GM18858 (cell line): Measurements from ENCODE around the gene MIB2.
A peak's percentile ranks its signal among the peaks of the same experiment; 100 is the strongest.

ENCODE experiments used
- ATAC-seq: cut with Tn5 transposase; IDR thresholded peaks from one replicate; pipeline ENCODE4 v1.9.1; 2021; ENCODE audit not compliant: unreplicated experiment

Gene MIB2

DNA sequence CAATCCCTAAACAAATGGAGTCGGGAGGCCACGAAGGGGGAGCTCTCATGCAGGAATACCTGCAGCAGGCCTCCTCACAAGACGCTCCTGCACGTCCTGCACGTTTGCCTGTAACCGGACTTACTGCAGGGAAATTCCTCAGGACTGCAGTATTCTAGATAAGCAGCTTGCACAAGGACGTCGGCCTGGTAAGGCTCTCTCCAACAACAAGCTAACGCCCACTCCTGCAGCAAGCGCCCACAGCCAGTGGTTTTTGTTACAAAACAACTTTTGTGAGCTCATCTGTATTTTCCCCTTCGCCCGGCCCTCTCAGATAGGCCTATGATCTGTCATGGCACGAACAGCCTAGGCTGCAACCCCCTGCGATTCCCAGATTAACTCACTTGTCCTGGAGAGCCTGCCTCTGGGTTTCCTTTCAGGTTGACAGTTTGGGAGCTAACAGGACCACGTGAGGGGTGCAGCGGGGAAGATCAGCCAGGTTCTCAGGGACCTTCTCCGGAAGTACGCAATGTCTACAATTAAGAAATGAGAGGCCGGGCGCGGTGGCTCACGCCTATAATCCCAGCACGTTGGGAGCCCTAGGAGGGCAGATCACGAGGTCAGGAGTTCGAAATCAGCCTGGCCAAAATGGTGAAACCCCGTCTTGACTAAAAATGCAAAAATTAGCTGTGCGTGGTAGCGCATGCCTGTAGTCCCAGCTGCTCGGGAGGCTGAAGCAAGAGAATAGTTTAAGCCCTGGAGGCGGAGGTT, 921 bp upstream of the MIB2 start:
- no peak for ATAC-seq

DNA sequence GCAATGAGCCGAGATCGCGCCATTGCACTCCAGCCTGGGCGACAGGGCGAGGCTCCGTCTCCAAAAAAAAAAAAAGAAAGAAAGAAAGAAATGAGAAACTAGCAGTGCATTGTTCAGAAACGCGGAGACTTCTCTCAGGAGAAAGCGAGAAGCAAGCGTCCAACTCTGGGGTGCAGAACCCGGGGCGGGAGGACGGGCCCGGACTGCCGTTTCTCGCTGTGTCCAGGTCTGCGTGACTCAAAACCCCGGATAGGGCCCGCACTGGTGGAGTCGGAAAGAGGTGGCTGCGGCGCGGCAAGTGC, 395 bp upstream of the MIB2 start:
- no peak for ATAC-seq

DNA sequence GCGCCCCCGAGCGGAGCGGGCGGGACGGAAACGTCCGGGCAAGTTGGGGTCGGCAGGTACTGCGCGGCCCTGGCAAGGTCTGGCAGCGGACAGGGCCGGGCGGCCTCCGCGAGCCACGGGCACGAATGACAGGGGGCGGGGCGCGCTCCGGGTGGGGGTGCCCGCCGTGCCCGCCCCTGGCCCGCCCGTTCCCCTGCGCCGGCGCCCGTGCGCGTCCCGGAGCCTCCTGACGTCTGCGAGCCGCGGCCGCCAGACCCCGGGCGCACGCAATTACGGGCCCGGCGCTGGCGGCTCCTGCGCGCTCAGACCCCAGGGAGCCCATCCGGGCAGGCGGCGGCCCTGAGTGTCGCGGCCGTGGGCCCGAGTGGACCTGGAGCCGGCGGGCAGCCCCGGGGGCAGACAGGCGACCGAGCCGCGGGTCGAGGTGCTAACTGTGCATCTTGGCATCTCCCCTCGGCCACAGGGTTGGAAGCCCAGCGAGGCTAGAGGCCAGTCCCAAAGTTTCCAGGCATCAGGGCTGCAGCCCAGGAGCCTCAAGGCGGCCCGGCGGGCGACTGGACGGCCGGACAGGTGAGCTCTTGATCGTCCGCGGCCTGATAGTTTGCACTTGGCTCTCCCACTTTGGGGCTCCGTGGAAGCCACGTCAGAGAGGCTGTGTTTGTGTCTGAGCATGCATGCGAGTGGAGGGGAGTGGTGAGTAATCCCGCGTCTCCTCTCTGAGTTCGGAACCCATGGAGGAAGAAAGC, 918 bp downstream of the MIB2 start:
- ATAC-seq, result peak; percentile 12

DNA sequence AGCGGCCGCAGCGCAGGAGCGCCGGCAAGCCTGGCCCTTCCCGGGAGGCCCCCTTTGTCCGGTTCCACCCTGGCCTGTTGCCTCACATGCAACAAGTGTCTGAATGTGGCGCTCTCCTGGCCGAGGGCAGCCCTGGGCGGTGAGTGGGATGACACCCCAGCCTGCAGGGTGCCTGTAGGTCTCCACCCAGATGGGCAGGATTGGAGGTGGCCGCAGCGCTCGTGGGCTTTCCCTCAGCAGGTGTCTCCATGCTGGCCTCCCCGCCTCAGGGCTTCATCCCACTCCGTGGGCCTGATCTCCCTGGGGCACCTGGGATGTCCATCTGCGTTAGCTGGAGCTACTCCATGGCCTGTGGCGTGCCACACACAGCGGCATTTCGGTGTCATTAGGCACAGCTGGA, 1.5 kb downstream of the MIB2 start:
- ATAC-seq, result no peak

DNA sequence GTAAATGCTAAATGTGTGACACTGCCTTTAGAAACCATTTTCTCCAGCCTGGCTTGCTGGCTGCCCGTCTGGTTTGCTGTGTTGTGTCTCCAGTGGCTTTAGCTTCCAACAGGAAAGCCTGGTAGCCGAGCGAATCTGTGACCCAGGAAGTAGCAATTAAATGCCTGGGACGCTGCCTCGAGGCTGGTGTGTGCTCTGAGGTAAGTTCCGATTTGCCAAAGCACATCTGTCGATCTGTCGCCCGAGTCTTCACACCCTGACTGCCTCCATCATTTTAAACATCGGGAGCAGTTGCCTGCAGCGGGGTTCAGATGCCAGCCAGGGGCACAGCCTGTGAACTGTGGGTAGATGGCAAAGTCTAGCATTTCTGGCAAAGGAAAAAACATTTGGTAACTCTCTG, 2.2 kb downstream of the MIB2 start:
- no peak for ATAC-seq

DNA sequence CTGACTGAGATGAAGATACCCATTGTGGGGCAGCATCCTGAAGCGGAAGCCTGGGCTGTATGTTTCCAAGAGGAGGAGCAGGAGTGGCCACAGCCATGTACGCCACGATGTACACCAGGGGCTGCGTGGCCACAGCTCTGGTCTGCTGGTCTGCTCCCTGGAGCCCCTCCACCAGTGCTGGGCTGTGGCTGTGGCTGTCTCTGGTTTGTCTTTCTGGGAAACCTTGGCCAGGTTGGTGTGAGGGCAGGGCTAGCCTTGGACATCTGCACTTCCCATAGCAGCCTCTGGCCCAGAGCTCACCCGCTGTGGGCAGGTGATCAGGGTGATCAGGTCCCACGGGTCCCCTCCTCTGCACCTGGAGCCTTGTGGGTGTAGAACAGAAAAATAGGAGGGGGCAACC, 2.6 kb downstream of the MIB2 start:
- no peak for ATAC-seq

DNA sequence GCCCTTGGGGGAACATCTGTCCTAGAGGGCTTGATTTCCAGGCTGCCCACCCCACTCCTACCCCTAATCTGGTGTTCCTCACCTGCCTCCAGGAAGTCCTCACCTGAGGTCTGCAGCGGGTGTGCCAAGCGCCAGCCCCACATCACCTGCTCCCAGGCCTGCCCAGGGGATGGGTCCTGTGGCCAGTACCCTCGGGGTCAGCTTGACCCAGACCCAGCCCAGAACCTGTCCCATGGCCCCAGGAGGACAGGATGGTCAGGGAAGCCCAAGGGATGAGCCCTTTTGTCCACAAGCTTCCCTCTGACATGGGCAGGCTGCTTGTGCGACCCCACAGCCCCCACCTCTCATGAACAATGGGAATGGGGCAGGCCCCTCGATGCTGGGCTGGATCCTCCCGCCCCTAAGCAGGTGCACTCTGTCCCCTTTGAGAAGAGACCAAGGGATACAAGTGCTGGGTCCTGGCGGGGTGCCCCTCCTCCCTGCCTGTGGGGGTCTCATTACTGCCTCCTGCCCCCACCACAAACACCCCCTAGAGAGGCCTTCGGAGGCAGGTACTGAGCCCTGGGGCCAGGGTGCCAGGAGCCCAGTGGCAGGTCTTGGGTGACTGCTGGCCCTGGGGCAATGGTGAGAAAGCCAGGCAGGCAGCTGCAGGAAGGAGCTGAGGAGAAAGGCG, 3.2 kb downstream of the MIB2 start:
- ATAC-seq, result no peak

DNA sequence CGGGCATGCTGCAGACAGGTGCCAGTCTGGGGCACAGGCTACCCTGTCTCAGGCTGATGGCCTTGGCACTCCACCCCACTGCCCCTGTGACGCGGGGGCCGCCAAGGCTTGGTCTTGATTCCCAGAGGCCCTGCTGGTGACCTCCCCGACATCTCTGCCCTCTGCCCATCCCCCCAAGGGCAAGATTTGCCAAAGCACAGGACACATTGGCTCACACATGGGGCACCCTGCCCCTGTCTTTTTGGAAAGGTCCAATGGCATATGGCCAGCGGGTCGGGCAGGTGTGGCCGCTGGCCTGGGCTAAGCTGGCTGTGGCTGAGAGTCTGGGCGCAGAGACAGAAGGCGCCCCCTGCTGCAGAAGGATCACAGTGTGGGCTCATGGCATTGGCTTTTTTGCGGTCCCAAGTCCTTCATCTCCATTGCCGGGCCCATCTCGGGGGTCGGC, 4.6 kb downstream of the MIB2 start:
- ATAC-seq, result no peak

DNA sequence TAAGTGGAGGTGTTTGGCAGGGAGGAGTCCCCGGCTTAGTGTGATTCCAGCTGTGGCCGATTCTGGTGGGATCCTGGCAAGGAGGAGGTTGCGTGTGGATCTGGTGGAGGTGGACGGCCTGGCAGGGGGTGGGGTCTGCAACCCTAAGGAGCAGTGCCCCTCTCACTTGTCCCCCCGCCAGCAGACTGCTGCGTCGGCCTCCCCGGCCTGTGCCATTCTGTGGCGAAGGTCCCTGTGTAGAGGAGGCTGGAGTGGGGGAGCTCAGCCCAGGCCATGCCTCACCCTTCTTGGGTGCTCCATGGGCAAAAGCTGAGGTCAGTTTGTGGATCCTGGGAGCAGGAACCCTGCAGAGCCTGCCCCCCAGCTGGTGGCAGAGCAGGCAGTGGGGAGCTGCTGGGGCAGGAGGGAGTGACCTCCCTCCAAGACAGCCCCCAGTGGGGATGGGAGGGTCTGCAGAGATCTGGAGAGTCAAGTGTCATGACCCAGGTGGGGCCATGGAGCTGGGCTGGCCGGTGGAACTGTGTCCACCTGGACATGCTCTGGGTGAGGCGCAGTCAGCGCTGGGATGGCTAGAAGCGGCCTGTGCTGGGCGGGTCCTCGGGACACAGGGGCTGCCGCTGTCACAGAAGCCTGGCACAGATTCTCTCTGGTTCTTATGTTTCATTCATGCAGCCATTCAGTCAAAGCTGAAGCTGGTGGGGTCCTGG, 5.3 kb downstream of the MIB2 start:
- ATAC-seq, result no peak

DNA sequence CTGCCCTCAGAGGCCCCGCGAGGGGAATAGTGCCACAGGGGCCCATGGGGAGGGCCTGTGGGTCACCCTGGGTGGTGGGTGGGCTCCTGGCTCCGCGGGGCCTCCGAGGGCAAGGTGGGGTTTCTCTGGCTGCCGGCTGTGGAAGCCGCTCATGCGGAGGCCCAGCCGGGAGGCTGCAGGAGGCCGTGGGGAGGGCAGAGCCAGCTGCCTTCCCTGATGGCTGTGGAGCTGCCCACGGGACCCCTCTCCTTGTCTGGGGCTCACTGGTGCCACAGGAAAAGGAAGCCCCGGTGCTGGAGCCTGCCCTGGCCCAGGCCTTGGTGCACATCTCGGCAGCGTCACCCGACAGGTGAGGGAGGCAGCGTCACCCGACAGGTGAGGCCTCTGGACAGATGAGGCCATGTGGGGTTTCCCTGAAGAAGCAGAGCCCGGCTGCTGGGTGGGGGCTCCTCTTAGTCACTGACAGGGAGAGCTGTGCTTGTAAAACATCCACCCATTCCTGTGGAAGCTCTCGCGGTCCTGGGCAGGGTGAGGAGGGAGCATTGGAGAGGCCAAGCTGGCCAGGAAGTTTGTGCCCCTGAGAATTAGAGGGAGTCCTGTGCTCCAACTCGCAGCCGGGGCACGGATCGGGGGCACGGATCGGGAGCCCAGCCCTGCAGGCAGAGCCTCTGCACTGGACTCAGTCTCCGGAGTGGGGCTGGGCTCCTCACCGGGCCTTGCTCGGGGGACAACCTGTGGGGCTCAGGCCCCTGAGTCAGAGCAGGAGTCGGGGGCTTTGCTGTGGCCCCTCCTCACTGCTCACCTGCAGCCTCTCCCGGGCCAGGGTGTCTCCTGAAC, 6.1 kb downstream of the MIB2 start:
- ATAC-seq, result no peak

DNA sequence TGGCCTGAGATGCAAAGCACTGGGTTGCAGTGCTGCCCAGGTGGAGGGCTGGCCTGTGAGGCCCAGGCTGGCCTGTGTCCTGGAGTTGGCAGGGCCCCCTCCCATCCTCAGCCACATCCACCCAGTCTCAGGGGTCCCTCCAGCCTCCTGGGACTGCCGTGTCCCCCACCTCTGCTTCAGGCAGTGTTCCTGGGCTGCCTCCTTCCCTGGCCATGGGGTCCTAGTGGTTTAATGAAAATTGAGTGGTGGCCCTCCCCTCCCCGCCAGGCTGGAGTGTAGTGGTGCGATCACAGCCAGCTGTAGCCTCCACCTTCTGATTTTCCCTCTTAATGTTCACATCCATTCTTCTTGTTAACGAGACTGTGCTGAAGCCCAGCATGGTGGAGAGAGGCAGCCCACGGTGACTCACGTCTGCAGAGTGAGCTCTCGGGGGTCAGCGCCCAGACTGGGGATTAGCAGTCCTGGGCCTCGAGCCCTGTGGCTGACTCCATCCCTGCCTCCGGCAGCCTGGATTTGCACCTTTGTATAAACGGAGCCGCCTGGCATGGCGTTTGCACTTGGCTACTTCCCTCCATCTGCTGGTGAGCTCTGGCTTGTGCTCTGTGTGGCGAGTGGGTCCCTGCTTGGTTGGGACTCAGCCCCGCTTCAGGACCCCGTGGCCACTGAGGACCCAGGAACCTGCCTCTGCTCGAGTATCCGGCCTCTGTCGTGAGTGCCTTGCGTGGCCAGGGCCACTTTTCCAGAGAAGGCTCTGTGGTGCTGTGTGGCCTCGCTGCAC, 6.9 kb downstream of the MIB2 start:
- no peak for ATAC-seq

DNA sequence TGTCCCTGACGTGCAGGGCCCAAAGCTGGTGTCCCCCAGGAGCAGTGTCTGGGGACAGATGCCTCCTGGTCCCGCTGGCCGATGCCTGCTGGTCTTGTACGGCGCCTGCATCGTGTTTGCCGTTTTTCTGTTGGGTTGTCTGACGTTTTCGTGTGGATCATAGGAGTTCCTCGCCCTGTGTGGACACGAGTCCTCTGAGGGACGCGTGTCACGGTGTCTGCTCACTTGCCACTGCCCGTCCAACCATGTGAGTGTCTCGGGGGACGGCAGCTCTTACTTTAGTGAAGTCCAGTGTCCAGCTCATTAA, 7.4 kb downstream of the MIB2 start:
- ATAC-seq, result no peak

DNA sequence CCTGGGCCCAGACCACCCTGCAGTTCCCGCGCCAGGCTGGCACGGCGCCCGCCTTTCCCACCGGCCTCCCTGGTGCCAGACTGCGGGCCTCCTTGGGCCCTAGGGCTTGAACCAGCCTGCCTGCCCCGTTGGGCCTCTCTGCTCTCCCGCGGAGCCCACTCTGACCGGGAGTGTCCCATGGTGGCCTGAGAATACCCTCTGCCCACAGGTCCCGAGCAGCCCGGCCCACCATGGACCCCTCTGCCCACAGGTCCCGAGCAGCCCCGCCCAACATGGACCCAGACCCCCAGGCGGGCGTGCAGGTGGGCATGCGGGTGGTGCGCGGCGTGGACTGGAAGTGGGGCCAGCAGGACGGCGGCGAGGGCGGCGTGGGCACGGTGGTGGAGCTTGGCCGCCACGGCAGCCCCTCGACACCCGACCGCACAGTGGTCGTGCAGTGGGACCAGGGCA, 7.9 kb downstream of the MIB2 start:
- no peak for ATAC-seq

DNA sequence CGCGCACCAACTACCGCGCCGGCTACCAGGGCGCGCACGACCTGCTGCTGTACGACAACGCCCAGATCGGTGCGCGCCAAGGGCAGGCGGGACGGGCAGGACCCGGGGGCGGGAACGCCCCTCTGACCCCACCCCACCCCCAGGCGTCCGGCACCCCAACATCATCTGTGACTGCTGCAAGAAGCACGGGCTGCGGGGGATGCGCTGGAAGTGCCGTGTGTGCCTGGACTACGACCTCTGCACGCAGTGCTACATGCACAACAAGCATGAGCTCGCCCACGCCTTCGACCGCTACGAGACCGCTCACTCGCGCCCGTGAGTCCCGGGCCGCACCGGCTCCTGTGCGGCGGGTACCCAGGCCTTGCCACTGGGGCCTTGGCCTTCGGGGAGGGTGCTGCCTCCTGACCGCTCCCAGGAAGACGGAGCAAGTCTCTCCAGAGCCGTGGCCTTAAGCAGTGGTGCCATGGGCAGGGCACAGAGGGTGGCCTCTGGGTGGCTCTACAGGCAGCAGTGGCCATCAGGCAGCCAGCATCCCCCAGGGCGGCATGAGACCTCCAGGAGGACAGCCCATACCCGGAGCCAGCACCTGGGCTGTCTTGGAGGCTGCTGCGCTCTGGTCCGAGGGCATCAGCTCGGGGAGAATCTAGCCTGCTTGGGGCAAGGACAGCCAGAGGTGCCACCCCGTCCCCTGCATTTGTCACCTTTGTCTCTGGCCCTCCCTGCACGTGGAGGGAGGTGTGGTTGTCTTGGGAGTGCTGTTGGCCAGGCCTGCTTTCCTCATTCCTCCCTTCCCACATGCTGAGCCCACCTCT, 8.5 kb downstream of the MIB2 start:
- ATAC-seq, result no peak

DNA sequence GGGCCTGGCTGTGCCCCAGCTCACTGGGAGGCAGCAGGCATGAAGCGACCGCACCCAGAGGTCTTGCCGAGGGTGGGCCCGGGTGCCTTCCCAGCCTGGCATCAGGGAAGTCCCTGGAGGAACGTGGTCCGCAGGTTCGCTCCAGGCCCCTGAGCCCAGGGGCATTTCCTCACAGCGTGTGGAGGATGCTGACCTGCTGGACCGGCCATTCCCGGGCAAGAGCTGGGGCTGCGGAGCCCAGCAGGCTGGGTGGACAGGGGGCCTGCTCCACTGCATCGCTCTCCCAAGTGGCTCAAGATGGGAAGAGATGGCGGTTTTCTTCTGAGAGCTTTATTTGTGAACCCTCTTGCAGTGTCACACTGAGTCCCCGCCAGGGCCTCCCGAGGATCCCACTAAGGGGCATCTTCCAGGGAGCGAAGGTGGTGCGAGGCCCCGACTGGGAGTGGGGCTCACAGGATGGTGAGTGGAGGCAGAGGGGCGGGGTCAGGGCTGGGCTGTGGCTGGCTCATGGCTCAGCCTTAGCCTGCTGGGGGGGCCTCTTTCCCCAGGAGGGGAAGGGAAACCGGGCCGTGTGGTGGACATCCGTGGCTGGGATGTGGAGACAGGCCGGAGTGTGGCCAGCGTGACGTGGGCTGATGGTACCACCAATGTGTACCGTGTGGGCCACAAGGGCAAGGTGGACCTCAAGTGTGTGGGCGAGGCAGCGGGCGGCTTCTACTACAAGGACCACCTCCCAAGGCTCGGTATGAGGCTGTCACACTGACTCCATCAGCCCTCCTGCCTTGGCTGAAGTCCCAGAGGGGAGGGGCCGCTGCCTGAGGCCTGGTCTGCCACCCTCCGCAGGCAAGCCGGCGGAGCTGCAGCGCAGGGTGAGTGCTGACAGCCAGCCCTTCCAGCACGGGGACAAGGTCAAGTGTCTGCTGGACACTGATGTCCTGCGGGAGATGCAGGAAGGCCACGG, 9.4 kb downstream of the MIB2 start:
- ATAC-seq, result no peak

DNA sequence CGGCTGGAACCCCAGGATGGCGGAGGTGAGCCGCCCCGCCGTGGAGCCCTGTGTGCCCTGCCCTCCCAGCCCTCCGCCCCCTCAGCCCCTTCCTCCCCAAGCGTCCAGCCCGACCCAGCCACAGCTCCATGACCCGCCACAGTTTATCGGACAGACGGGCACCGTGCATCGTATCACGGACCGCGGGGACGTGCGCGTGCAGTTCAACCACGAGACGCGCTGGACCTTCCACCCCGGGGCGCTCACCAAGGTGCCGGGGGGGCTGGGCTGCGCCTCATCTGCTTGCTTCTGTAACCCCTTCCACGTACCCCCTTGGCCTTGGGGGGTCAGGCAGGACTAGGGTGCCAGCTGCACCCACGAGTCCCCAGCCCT, 10.1 kb downstream of the MIB2 start:
- no peak for ATAC-seq

DNA sequence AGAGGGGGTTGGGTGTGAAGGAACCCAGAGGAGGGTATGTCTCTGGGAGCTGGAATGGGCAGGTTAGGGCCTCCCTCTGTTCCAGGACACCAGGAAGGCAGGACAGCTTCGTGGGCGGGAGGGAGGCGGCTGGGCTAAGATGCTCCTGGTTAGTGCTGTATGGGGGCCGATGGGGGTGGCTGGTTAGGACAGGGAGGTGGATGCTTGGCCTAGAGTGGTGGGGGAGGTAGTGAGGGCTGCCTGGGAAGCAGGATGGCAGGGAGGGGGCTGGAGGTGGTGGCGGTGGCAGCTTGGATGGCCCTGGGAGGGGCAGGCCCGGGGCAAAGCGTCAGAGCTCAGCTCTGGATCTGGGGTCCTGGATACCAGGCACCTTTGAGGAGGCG, 10.5 kb downstream of the MIB2 start:
- no peak for ATAC-seq
